ENCODE measurements around the gene SLC7A1. TPM values are rescaled to one million over a fixed set of nuclear protein-coding genes. Genes with fewer than 3 reads are reported as not detected.

SLC7A1 gene
- total and polyA plus RNA-seq, 2 donors (not counting 3 experiments of a cell fraction or from before 2014, with no cell fraction given), result 21.0 to 79.3 TPM

DNA sequence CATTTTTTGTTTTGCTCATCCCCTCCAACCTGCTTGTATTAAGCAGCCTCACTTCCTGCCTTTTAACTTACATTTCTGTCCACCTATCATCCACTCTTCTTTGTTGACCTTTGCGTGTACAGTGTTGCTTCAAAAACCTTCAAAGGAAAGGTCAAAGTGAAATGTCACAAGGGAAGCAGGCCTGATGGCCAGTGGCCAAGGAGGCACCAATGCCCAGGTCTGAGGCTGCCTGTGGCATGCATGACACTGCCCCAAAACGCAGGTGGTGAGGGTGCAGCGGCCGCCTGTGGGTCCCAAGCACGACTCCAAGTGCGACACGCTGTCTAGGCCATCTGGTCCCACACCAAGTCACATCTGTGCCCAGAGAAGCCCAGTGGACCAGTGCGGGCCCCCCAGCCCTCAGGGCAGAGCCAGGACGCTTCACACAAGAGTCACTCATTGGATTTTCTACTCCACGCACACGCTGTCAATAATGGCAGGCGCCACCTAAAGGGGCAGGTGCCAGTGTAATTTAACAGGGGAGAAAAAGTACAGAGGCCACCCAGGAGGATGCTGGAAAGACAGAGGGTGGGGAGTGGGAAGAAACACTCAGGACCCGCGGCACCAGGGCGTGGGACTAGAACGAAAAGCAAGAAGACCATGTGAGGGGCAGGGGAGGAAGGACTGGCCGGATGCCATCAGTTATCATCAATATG, 23.5 kb downstream of the SLC7A1 start:
- FAIRE-seq (no peak), DNase-seq (ENCODE audit: low read depth, low spot score) (no peak)
- no peaks in the 10 kb centered on the region for H3K9me3 ChIP-seq (replicated peaks; ENCODE audit: control insufficient read depth, insufficient read depth, low read length)
- no peaks in the 10 kb centered on the region for H3K9me1 ChIP-seq (replicated peaks; ENCODE audit: control insufficient read depth, extremely low read depth, insufficient read depth, low read length)
- intact Hi-C loops (cut with micrococcal nuclease), result no loop called here
- no peaks in the 10 kb centered on the region for H3K36me3 ChIP-seq (ENCODE audit: control insufficient read depth in 2 of 2, extremely low read depth in 1 of 2, insufficient read depth in 2 of 2, low read length in 2 of 2)
- H3K9ac ChIP-seq (replicated peaks; ENCODE audit: extremely low read depth, insufficient read depth, low read length), result no peak overlapping the region
- no peak for TF ChIP-seq POLR2A (IDR thresholded peaks at IDR 0.05; ENCODE audit: low read depth, low read length)
- no peak for TF ChIP-seq JUN (IDR thresholded peaks at IDR 0.05; ENCODE audit: borderline replicate concordance, insufficient read depth, insufficient read length, low read depth)
- no peak for TF ChIP-seq MYC (IDR thresholded peaks at IDR 0.05; ENCODE audit: low read depth, low read length)
- TF ChIP-seq, protein P1, sequence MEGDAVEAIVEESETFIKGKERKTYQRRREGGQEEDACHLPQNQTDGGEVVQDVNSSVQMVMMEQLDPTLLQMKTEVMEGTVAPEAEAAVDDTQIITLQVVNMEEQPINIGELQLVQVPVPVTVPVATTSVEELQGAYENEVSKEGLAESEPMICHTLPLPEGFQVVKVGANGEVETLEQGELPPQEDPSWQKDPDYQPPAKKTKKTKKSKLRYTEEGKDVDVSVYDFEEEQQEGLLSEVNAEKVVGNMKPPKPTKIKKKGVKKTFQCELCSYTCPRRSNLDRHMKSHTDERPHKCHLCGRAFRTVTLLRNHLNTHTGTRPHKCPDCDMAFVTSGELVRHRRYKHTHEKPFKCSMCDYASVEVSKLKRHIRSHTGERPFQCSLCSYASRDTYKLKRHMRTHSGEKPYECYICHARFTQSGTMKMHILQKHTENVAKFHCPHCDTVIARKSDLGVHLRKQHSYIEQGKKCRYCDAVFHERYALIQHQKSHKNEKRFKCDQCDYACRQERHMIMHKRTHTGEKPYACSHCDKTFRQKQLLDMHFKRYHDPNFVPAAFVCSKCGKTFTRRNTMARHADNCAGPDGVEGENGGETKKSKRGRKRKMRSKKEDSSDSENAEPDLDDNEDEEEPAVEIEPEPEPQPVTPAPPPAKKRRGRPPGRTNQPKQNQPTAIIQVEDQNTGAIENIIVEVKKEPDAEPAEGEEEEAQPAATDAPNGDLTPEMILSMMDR (IDR thresholded peaks at IDR 0.05; ENCODE audit: extremely low read depth in 1 of 2, insufficient read depth in 1 of 2, low read depth in 1 of 2, low read length in 2 of 2), result no peak
- TF ChIP-seq GATA2 (IDR thresholded peaks at IDR 0.05; ENCODE audit: insufficient read depth, insufficient read length, low read depth, low read length), result no peak
- H3K4me3 ChIP-seq (replicated peaks in 1 of 3; ENCODE audit: insufficient read depth in 1 of 3, low read depth in 1 of 3, low read length in 3 of 3), result no peak overlapping the region
- no peaks in the 10 kb centered on the region for H4K20me1 ChIP-seq (replicated peaks; ENCODE audit: control insufficient read depth, extremely low read depth, insufficient read depth, low read length)
- dilution Hi-C loops (cut with MboI; ENCODE audit: extremely low pct_ligation_motif_present, low sequenced_read_pairs), result no loop called here
- BruUV-seq (replicated peaks), result no TSS peak
- no peak overlapping the region for H2AFZ ChIP-seq (ENCODE audit: low read depth, low read length)
- POLR2A ChIA-PET, result no interaction called here
- CTCF ChIA-PET, result interaction anchor here (1.6 to 4.3 kb wide), 2 partner anchors 8 to 41 kb away, joined by 4 to 26 read pairs; no protein-coding TSS in a partner anchor
- peaks cover 18% of the 10 kb centered on the region for H3K4me1 ChIP-seq (ENCODE audit: control insufficient read depth, extremely low read depth, insufficient read depth, low read length)
- no peak overlapping the region for H3K4me2 ChIP-seq (ENCODE audit: insufficient read depth, low read length)
- no peak overlapping the region for H3K27ac ChIP-seq (ENCODE audit: insufficient read depth, low read depth, low read length)
- no peaks in the 10 kb centered on the region for H3K27me3 ChIP-seq (ENCODE audit: control insufficient read depth in 2 of 2, insufficient read depth in 2 of 2, low read length in 2 of 2)
- H3K79me2 ChIP-seq (ENCODE audit: control insufficient read depth, insufficient read depth, low read length), result peaks cover 99% of the 10 kb centered on the region

Measured in endothelial cell of umbilical vein (primary cell).